HEK293 (cell line): ENCODE results near the gene ZEB2.

Experiments used
- BCL11B ChIP-seq: fragments of 450-650 bp; formaldehyde crosslinking; IDR thresholded peaks from 2 replicates; pipeline ENCODE4 v1.5.1; 2016; ENCODE audit warnings: low read depth, missing biosample characterization, missing genetic modification characterization
- IKZF3 ChIP-seq: fragments of 450-650 bp; IDR thresholded peaks from 2 replicates; pipeline ENCODE4 v1.5.0; 2018; ENCODE audit warnings: missing biosample characterization, mild to moderate bottlenecking, missing genetic modification characterization, moderate library complexity
- KLF16 ChIP-seq: fragments of 450-650 bp; formaldehyde crosslinking; IDR thresholded peaks from 2 replicates; pipeline ENCODE4 v1.5.1; 2017; ENCODE audit warnings: missing biosample characterization, missing genetic modification characterization
- MEIS1 ChIP-seq: sonication (generic); formaldehyde crosslinking; IDR thresholded peaks from 2 replicates; pipeline ENCODE4 v1.8.1; 2022; ENCODE audit warnings: missing genetic modification reagents, mild to moderate bottlenecking, borderline replicate concordance
- MYNN ChIP-seq: fragments of 450-650 bp; formaldehyde crosslinking; IDR thresholded peaks from 2 replicates; pipeline ENCODE4 v1.5.1; 2016; ENCODE audit warnings: missing biosample characterization, missing genetic modification characterization, borderline replicate concordance
- TRIM28 ChIP-seq: IDR thresholded peaks from 2 replicates; pipeline ENCODE4 v1.6.1; 2011; ENCODE audit warnings: low read length, control low read depth, borderline replicate concordance
- WT1 ChIP-seq: fragments of 450-650 bp; formaldehyde crosslinking; IDR thresholded peaks from 2 replicates; pipeline ENCODE4 v1.5.1; 2016; ENCODE audit warnings: missing biosample characterization, missing genetic modification characterization
- ZBTB8A ChIP-seq: fragments of 450-650 bp; formaldehyde crosslinking; IDR thresholded peaks from 2 replicates; pipeline ENCODE4 v1.5.1; 2016; ENCODE audit warnings: missing biosample characterization, missing genetic modification characterization
- ZNF112 ChIP-seq: fragments of 450-650 bp; formaldehyde crosslinking; IDR thresholded peaks from 2 replicates; pipeline ENCODE4 v1.5.0; 2017; ENCODE audit warnings: missing biosample characterization, missing genetic modification characterization
- ZNF174 ChIP-seq: fragments of 450-650 bp; formaldehyde crosslinking; IDR thresholded peaks from 2 replicates; pipeline ENCODE4 v1.5.0; 2017; ENCODE audit warnings: missing biosample characterization, mild to moderate bottlenecking, missing genetic modification characterization
- ZNF202 ChIP-seq: fragments of 450-650 bp; formaldehyde crosslinking; IDR thresholded peaks from 2 replicates; pipeline ENCODE4 v1.5.1; 2016; ENCODE audit warnings: missing biosample characterization, missing genetic modification characterization, borderline replicate concordance
- ZNF324 ChIP-seq: fragments of 450-650 bp; formaldehyde crosslinking; IDR thresholded peaks from 2 replicates; pipeline ENCODE4 v1.5.1; 2016; ENCODE audit warnings: missing biosample characterization, missing genetic modification characterization
- ZNF366 ChIP-seq: fragments of 450-650 bp; formaldehyde crosslinking; conservative IDR thresholded peaks from 2 replicates; pipeline ENCODE4 v1.5.1; 2016; ENCODE audit warnings: missing biosample characterization, missing genetic modification characterization
- ZNF404 ChIP-seq: fragments of 450-650 bp; formaldehyde crosslinking; IDR thresholded peaks from 2 replicates; pipeline ENCODE4 v1.5.1; 2017; ENCODE audit warnings: missing biosample characterization, missing genetic modification characterization
- ZNF621 ChIP-seq: fragments of 450-650 bp; formaldehyde crosslinking; IDR thresholded peaks from 2 replicates; pipeline ENCODE4 v1.5.1; 2017; ENCODE audit warnings: missing biosample characterization, missing genetic modification characterization
- ZNF660 ChIP-seq: fragments of 450-650 bp; IDR thresholded peaks from 2 replicates; pipeline ENCODE4 v1.5.1; 2018; ENCODE audit warnings: missing biosample characterization, mild to moderate bottlenecking, missing genetic modification characterization
- ZNF707 ChIP-seq: fragments of 450-650 bp; formaldehyde crosslinking; IDR thresholded peaks from 2 replicates; pipeline ENCODE4 v1.5.1; 2016; ENCODE audit warnings: missing biosample characterization, missing genetic modification characterization
- ZNF747 ChIP-seq: fragments of 450-650 bp; formaldehyde crosslinking; IDR thresholded peaks from 2 replicates; pipeline ENCODE4 v1.5.1; 2016; ENCODE audit warnings: missing biosample characterization, missing genetic modification characterization
- ZNF777 ChIP-seq: fragments of 450-650 bp; formaldehyde crosslinking; IDR thresholded peaks from 2 replicates; pipeline ENCODE4 v1.5.1; 2017; ENCODE audit warnings: missing biosample characterization, missing genetic modification characterization, borderline replicate concordance
- ZNF791 ChIP-seq: fragments of 450-650 bp; formaldehyde crosslinking; IDR thresholded peaks from 2 replicates; pipeline ENCODE4 v1.5.1; 2016; ENCODE audit warnings: missing biosample characterization, missing genetic modification characterization
- ZNF843 ChIP-seq: fragments of 450-650 bp; formaldehyde crosslinking; IDR thresholded peaks from 2 replicates; pipeline ENCODE4 v1.5.1; 2016; ENCODE audit warnings: missing biosample characterization, missing genetic modification characterization
- TF ChIP-seq, protein P1 (sequence below): fragments of 450-650 bp; formaldehyde crosslinking; IDR thresholded peaks from 2 replicates; pipeline ENCODE4 v1.5.1; 2016; ENCODE audit warnings: missing biosample characterization, missing genetic modification characterization, low read depth
- TF ChIP-seq, protein P2 (sequence below): fragments of 450-650 bp; formaldehyde crosslinking; IDR thresholded peaks from 2 replicates; pipeline ENCODE4 v1.5.1; 2017; ENCODE audit warnings: missing biosample characterization, missing genetic modification characterization
- TF ChIP-seq, protein P3 (sequence below): fragments of 450-650 bp; formaldehyde crosslinking; IDR thresholded peaks from 2 replicates; pipeline ENCODE4 v1.5.1; 2017; ENCODE audit warnings: missing biosample characterization, missing genetic modification characterization
- TF ChIP-seq, protein P4 (sequence below): fragments of 450-650 bp; formaldehyde crosslinking; IDR thresholded peaks from 2 replicates; pipeline ENCODE4 v1.5.1; 2016; ENCODE audit warnings: missing biosample characterization, missing genetic modification characterization
- TF ChIP-seq, protein P5 (sequence below): fragments of 450-650 bp; formaldehyde crosslinking; IDR thresholded peaks from 2 replicates; pipeline ENCODE4 v1.5.1; 2017; ENCODE audit warnings: missing biosample characterization, missing genetic modification characterization
- TF ChIP-seq, protein P6 (sequence below): fragments of 450-650 bp; formaldehyde crosslinking; IDR thresholded peaks from 2 replicates; pipeline ENCODE4 v1.5.1; 2016; ENCODE audit warnings: missing biosample characterization, missing genetic modification characterization
- TF ChIP-seq, protein P7 (sequence below): fragments of 450-650 bp; formaldehyde crosslinking; IDR thresholded peaks from 2 replicates; pipeline ENCODE4 v1.5.1; 2017; ENCODE audit warnings: missing biosample characterization, missing genetic modification characterization

Gene ZEB2

DNA sequence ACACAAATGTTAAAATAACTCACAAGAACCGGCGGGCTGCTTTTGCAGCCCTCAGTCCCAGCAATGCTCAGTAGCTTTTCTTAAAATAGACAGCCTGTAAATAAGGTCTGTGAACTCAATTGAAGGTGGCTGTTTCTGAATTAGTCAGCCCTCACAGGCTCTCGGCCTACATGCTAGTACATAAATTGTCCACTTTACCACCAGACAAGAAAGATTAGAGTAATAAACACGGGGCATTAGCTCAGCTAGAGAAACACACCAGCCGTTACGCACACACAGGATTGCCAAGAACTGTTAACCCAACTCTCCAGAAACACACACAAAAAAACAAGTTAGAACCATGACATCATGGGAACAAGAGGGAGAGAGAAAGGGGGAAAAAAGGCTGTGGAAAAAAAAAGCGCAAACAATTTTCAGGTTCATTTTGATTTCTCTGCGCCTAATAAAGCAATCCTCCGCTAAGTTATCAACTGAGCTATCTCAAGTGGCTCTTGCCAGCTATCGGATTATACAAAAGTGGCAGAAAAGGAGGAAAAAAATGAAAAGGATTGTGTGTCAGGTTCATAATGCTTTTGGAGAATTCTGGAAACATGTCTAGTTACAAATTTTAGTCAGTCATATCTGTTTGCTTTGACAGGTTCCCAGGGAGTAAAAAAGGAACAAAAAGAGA, 89.1 kb downstream of the ZEB2 start (continued):
- TF ChIP-seq MYNN (tag by site-specific recombination) (no peak), ZNF112 (tag by site-specific recombination) (no peak), BCL11B (tag by site-specific recombination) (no peak), MEIS1 (CRISPR knock-in tag) (no peak), ZNF366 (tag by site-specific recombination) (peak; percentile 80), ZNF843 (tag by site-specific recombination) (peak; percentile 91), IKZF3 (tag by site-specific recombination) (peak; percentile 90), WT1 (tag by site-specific recombination) (no peak), ZNF324 (no peak), ZNF707 (tag by site-specific recombination) (no peak), ZNF791 (tag by site-specific recombination) (no peak), ZNF660 (tag by site-specific recombination) (peak; percentile 93), ZNF747 (tag by site-specific recombination) (no peak), ZNF621 (tag by site-specific recombination) (no peak), KLF16 (tag by site-specific recombination) (no peak), ZNF202 (tag by site-specific recombination) (no peak), ZNF777 (tag by site-specific recombination) (no peak), ZBTB8A (peak; percentile 56), ZNF174 (no peak), ZNF404 (tag by site-specific recombination) (no peak), TRIM28 (peak; percentile 72; the same call in 1 of the 2 replicates)
- TF ChIP-seq, protein P1, sequence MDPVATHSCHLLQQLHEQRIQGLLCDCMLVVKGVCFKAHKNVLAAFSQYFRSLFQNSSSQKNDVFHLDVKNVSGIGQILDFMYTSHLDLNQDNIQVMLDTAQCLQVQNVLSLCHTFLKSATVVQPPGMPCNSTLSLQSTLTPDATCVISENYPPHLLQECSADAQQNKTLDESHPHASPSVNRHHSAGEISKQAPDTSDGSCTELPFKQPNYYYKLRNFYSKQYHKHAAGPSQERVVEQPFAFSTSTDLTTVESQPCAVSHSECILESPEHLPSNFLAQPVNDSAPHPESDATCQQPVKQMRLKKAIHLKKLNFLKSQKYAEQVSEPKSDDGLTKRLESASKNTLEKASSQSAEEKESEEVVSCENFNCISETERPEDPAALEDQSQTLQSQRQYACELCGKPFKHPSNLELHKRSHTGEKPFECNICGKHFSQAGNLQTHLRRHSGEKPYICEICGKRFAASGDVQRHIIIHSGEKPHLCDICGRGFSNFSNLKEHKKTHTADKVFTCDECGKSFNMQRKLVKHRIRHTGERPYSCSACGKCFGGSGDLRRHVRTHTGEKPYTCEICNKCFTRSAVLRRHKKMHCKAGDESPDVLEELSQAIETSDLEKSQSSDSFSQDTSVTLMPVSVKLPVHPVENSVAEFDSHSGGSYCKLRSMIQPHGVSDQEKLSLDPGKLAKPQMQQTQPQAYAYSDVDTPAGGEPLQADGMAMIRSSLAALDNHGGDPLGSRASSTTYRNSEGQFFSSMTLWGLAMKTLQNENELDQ = no peak
- TF ChIP-seq, protein P2, sequence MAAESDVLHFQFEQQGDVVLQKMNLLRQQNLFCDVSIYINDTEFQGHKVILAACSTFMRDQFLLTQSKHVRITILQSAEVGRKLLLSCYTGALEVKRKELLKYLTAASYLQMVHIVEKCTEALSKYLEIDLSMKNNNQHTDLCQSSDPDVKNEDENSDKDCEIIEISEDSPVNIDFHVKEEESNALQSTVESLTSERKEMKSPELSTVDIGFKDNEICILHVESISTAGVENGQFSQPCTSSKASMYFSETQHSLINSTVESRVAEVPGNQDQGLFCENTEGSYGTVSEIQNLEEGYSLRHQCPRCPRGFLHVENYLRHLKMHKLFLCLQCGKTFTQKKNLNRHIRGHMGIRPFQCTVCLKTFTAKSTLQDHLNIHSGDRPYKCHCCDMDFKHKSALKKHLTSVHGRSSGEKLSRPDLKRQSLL = no peak
- TF ChIP-seq, protein P3, sequence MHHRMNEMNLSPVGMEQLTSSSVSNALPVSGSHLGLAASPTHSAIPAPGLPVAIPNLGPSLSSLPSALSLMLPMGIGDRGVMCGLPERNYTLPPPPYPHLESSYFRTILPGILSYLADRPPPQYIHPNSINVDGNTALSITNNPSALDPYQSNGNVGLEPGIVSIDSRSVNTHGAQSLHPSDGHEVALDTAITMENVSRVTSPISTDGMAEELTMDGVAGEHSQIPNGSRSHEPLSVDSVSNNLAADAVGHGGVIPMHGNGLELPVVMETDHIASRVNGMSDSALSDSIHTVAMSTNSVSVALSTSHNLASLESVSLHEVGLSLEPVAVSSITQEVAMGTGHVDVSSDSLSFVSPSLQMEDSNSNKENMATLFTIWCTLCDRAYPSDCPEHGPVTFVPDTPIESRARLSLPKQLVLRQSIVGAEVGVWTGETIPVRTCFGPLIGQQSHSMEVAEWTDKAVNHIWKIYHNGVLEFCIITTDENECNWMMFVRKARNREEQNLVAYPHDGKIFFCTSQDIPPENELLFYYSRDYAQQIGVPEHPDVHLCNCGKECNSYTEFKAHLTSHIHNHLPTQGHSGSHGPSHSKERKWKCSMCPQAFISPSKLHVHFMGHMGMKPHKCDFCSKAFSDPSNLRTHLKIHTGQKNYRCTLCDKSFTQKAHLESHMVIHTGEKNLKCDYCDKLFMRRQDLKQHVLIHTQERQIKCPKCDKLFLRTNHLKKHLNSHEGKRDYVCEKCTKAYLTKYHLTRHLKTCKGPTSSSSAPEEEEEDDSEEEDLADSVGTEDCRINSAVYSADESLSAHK (tag by site-specific recombination) = peak; percentile 92
- TF ChIP-seq, protein P4, sequence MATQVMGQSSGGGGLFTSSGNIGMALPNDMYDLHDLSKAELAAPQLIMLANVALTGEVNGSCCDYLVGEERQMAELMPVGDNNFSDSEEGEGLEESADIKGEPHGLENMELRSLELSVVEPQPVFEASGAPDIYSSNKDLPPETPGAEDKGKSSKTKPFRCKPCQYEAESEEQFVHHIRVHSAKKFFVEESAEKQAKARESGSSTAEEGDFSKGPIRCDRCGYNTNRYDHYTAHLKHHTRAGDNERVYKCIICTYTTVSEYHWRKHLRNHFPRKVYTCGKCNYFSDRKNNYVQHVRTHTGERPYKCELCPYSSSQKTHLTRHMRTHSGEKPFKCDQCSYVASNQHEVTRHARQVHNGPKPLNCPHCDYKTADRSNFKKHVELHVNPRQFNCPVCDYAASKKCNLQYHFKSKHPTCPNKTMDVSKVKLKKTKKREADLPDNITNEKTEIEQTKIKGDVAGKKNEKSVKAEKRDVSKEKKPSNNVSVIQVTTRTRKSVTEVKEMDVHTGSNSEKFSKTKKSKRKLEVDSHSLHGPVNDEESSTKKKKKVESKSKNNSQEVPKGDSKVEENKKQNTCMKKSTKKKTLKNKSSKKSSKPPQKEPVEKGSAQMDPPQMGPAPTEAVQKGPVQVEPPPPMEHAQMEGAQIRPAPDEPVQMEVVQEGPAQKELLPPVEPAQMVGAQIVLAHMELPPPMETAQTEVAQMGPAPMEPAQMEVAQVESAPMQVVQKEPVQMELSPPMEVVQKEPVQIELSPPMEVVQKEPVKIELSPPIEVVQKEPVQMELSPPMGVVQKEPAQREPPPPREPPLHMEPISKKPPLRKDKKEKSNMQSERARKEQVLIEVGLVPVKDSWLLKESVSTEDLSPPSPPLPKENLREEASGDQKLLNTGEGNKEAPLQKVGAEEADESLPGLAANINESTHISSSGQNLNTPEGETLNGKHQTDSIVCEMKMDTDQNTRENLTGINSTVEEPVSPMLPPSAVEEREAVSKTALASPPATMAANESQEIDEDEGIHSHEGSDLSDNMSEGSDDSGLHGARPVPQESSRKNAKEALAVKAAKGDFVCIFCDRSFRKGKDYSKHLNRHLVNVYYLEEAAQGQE (tag by site-specific recombination) = no peak
- TF ChIP-seq, protein P5, sequence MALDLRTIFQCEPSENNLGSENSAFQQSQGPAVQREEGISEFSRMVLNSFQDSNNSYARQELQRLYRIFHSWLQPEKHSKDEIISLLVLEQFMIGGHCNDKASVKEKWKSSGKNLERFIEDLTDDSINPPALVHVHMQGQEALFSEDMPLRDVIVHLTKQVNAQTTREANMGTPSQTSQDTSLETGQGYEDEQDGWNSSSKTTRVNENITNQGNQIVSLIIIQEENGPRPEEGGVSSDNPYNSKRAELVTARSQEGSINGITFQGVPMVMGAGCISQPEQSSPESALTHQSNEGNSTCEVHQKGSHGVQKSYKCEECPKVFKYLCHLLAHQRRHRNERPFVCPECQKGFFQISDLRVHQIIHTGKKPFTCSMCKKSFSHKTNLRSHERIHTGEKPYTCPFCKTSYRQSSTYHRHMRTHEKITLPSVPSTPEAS = peak; percentile 42; the same call in 1 of the 2 replicates
- TF ChIP-seq, protein P6, sequence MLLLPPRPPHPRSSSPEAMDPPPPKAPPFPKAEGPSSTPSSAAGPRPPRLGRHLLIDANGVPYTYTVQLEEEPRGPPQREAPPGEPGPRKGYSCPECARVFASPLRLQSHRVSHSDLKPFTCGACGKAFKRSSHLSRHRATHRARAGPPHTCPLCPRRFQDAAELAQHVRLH = peak; percentile 70; the same call in 1 of the 2 replicates
- TF ChIP-seq, protein P7, sequence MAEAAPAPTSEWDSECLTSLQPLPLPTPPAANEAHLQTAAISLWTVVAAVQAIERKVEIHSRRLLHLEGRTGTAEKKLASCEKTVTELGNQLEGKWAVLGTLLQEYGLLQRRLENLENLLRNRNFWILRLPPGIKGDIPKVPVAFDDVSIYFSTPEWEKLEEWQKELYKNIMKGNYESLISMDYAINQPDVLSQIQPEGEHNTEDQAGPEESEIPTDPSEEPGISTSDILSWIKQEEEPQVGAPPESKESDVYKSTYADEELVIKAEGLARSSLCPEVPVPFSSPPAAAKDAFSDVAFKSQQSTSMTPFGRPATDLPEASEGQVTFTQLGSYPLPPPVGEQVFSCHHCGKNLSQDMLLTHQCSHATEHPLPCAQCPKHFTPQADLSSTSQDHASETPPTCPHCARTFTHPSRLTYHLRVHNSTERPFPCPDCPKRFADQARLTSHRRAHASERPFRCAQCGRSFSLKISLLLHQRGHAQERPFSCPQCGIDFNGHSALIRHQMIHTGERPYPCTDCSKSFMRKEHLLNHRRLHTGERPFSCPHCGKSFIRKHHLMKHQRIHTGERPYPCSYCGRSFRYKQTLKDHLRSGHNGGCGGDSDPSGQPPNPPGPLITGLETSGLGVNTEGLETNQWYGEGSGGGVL (tag by site-specific recombination) = peak; percentile 67
